Lower lobe of right lung (tissue), 2 donors: Measurements from ENCODE around the gene RARG. TPM values are rescaled to one million over a fixed set of nuclear protein-coding genes. Genes with fewer than 3 reads are reported as not detected.

Experiments
- ATAC-seq, 2 donors: fragments of 200-7000 bp; cut with Tn5 transposase; one replicate each; pipeline ENCODE4 v1.9.1; 2020 to 2022; ENCODE audit warnings: mild to moderate bottlenecking in 2 of 2, moderate library complexity in 2 of 2
- DNase-seq: peaks from one replicate; pipeline ENCODE4 v3.0.0-alpha.2; 2020
- H3K27ac ChIP-seq: fragments of 200-600 bp; one replicate; pipeline ENCODE4 v1.8.0; 2022
- H3K27me3 ChIP-seq: fragments of 200-600 bp; one replicate; pipeline ENCODE4 v1.8.0; 2022; ENCODE audit warnings: low read depth
- H3K36me3 ChIP-seq: fragments of 200-600 bp; one replicate; pipeline ENCODE4 v1.8.0; 2022; ENCODE audit warnings: mild to moderate bottlenecking
- H3K4me1 ChIP-seq: fragments of 200-600 bp; one replicate; pipeline ENCODE4 v1.8.0; 2022
- H3K4me3 ChIP-seq: fragments of 200-600 bp; one replicate; pipeline ENCODE4 v1.8.0; 2022; ENCODE audit warnings: mild to moderate bottlenecking
- H3K9me3 ChIP-seq: fragments of 200-600 bp; one replicate; pipeline ENCODE4 v1.8.0; 2022
- intact Hi-C: fragments of 100-400 bp; cut with DNase I; formaldehyde crosslinking; loops from one replicate; pipeline ENCODE4 v1.11.0; 2022
- total RNA-seq: library from RNA; stranded (reverse); fragmentation: NEBNext Ultra II Directional; extraction: Animal tissue kit (Norgen Biotek cat#: 25700); gene quantifications from one replicate; pipeline ENCODE4 v1.2.1, GENCODE V29; 2021
- TF ChIP-seq, protein P1 (sequence below): fragments of 200-600 bp; IDR thresholded peaks from one replicate; pipeline ENCODE4 v1.8.0; 2022; ENCODE audit warnings: antibody characterized with exemption, mild to moderate bottlenecking
- donor health status: DM: no; HTN: yes; CAD: no; lungs with severe emphysema.

RARG gene
- total RNA-seq, 1 donor from 2014 or later, result 30.1 TPM

DNA sequence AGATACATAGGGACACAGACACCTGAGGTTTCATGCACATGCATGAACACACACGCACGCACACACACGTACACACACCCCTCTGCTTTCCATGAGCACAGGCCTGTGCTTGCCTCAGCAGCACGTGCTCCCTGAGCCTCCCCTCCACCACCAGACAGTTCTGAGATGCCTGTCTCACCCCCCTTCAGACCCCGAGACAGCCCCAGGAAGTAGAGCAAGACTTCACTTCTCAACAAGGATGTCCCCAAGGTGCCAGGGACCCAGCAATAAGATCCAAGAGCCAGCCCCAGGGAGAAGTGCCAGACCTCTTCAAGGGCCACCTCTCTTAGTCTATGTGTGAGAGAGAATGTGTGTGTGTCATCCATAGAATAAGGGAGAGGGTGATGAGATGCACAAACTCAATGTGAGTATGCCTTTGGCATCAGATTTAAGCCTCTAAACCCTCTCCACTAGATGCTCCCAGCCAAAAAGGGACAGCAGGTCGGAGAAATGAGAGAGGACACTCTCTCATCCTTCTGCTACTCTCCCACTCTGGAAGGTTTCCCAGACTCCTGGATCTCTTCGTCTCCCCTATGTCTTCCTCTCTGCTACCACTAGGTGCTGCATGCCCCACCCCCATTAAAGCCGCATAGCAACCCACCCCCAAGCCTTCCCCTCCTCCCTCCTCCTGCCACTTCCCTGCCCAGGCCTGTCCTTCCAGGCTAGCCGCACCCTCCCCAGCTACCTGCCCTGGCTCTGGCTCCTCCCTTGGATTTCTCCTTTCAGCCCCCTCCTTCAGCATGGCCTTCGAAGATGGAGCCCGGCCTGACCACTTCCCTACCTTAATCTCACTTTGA is 7.7 kb downstream of the RARG start:
- TF ChIP-seq, protein P1, sequence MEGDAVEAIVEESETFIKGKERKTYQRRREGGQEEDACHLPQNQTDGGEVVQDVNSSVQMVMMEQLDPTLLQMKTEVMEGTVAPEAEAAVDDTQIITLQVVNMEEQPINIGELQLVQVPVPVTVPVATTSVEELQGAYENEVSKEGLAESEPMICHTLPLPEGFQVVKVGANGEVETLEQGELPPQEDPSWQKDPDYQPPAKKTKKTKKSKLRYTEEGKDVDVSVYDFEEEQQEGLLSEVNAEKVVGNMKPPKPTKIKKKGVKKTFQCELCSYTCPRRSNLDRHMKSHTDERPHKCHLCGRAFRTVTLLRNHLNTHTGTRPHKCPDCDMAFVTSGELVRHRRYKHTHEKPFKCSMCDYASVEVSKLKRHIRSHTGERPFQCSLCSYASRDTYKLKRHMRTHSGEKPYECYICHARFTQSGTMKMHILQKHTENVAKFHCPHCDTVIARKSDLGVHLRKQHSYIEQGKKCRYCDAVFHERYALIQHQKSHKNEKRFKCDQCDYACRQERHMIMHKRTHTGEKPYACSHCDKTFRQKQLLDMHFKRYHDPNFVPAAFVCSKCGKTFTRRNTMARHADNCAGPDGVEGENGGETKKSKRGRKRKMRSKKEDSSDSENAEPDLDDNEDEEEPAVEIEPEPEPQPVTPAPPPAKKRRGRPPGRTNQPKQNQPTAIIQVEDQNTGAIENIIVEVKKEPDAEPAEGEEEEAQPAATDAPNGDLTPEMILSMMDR, result no peak
- DNase-seq, result peak; percentile 54
- Histone ChIP-seq H3K27ac (peak overlapping the region; percentile 95), H3K36me3 (peaks cover 7% of the 10 kb centered on the region), H3K9me3 (no peaks in the 10 kb centered on the region), H3K27me3 (no peaks in the 10 kb centered on the region), H3K4me1 (peaks cover 48% of the 10 kb centered on the region), H3K4me3 (no peak overlapping the region)
- no peak for ATAC-seq
- intact Hi-C loops, result no loop called here

DNA sequence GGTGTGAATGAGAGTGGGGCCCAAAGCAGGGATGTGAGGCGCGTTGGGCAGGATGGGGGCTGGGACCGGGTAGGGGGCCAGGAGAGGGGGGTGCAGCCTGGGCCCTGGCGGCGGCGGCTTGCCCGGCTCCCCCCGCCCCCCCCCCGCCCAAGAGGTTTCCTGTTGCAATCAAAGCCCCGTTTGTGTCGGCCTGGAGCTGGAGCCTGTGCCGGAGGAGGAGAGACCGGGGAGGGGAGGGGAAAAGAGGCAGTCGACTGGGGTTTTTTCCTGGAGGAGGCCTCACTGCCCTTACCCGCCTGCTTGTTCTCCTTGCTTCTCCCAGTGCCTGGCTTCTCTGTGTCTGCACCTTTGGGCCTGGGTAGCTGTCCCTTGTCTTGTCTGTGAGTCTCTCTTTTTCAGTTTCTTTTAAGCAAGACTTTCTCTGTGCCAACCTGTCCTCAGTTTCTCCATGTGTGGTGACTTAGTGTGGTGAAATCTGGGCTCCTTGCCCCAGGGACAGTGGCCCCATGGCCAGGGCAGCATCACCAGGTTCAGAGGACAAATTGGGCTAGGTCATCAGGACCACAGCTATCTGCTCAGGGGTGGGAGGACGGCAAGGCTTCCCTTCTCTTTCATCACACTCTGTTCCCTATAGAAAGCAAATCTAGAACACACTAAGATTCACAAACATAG is 8.5 kb downstream of the RARG start:
- Histone ChIP-seq H3K9me3 (no peaks in the 10 kb centered on the region), H3K4me3 (no peak overlapping the region), H3K27me3 (no peaks in the 10 kb centered on the region), H3K4me1 (peaks cover 56% of the 10 kb centered on the region), H3K27ac (peak overlapping the region; percentile 95), H3K36me3 (peaks cover 7% of the 10 kb centered on the region)
- TF ChIP-seq, protein P1, result no peak
- DNase-seq, result peak; percentile 58
- intact Hi-C loops, result no loop called here
- no peak for ATAC-seq

DNA sequence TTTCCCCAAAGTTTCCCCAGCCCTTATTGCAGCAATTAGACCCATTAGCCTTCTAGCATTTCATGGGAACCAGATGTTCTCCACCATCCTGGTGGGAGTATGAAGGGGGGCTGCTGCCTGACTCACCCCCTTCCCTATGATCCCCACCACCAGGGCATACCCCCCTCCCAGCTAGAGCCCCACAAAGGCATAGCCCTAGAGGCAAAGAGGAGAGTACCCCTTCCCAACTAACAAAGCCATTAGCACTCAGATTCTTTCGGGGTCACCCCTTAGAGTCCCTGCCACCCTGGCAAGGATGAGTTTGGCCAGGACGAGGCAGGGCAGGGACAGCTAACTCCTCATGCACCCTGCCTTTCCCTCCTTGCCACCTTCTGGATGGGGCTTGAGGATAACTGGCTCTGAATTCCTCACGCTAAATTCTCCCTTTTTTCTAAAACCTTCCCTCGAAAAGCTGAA is 9.2 kb downstream of the RARG start:
- no peaks in the 10 kb centered on the region for H3K27me3 ChIP-seq
- H3K4me3 ChIP-seq, result no peak overlapping the region
- H3K27ac ChIP-seq, result peak overlapping the region; percentile 95
- H3K9me3 ChIP-seq, result no peaks in the 10 kb centered on the region
- H3K36me3 ChIP-seq, result peaks cover 7% of the 10 kb centered on the region
- ATAC-seq (no peak), DNase-seq (peak; percentile 10)
- peaks cover 63% of the 10 kb centered on the region for H3K4me1 ChIP-seq
- intact Hi-C loops, result no loop called here
- TF ChIP-seq, protein P1, result no peak

DNA sequence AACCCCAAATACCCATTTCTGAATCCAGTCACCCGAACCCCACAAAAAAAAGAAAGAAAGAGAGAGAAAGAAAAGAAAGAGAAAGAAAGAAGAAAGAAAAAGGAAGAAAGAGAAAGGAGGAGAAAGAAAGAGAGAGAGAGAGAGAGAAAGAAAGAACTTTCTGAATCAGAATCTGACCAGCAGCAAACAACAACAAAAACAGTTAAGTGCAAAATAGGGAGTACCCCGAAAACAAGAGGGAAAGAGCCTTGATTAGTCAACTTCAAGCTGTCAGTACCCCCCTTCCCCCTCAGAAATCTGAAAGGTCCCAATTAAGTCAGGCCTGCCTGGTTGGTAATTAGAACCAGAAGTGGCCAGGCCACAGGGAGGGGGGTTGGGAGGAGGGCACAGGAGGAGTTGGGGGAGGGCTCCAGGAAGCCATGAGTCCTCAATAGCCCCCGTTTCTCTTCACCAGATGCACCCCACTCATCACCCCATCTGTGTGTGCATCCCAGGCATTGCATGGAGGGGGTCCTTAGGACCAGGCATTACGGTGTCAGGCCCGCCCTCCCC is 9.8 kb downstream of the RARG start:
- H3K27me3 ChIP-seq, result no peaks in the 10 kb centered on the region
- DNase-seq (peak; percentile 30), ATAC-seq (no peak)
- TF ChIP-seq, protein P1, result no peak
- H3K27ac ChIP-seq, result peak overlapping the region; percentile 95
- peak overlapping the region; percentile 77 for H3K4me3 ChIP-seq
- H3K9me3 ChIP-seq, result no peaks in the 10 kb centered on the region
- peaks cover 3% of the 10 kb centered on the region for H3K36me3 ChIP-seq
- peaks cover 69% of the 10 kb centered on the region for H3K4me1 ChIP-seq
- intact Hi-C loops, result no loop called here

DNA sequence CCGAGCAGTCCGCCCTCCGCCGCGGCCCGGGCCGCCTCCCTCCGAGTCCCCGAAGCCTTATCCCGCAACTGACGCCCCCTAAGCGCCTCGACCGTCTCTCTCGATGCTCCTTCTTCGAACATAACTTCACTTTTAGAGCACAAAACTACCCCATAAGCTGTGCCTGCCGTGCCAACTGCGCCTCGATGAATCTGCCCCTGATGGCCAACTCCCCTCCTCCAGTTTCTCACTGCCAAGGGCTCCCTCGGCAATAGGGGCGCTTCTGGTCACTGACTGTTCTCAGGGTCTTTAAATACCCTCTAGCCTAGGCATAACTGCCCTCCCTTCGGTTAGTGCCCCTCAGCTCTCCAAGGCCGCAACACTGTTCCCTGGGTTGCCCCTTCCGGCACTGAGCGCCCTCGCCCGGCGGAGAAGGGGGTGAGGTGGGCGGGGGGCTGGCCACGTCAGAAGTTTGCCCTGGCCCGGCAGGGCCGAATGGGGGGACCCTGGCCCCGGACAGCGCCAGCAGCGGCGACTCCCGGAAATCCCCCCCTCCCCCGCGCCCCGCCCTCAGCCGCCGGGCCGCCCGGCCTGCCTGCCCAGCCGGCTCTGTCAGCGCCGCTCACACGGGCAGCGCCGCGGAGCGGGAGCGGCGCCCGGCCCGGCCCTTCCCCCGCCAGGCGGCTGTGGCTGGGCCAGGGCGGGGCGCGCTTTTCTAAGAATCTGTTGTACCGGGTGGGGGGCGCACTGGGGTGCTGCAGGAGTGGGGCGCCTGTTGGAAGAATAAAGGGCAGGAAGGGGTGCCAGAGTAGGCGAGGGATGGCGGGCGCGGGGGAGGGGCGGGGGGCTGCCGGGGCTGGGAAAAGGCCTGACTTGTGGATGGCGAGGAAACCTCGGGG is 10.6 kb downstream of the RARG start:
- peak overlapping the region; percentile 77 for H3K4me3 ChIP-seq

More for the DNA sequence above, 10.6 kb downstream of the RARG start:
- intact Hi-C loops, result no loop called here
- ATAC-seq, result peak; percentile 71 to 78
- Histone ChIP-seq H3K27ac (peak overlapping the region; percentile 95), H3K4me1 (peaks cover 77% of the 10 kb centered on the region), H3K27me3 (no peaks in the 10 kb centered on the region), H3K9me3 (no peaks in the 10 kb centered on the region), H3K36me3 (no peaks in the 10 kb centered on the region)
- peak; percentile 84 for DNase-seq
- TF ChIP-seq, protein P1, result peak; percentile 32
